PC-9 (cell line): ENCODE data around the gene KIAA1328.

ENCODE experiments used
- CTCF ChIP-seq: fragments of 200-600 bp; sonication (generic); conservative IDR thresholded peaks from 2 replicates; pipeline ENCODE4 v1.6.1; 2017; ENCODE audit warnings: mixed run types, antibody characterized with exemption, mild to moderate bottlenecking, moderate library complexity
- EZH2 ChIP-seq: fragments of 200-600 bp; sonication (generic); IDR thresholded peaks from 2 replicates; pipeline ENCODE4 v1.8.0; 2017; ENCODE audit warnings: antibody characterized with exemption, low read depth

DNA sequence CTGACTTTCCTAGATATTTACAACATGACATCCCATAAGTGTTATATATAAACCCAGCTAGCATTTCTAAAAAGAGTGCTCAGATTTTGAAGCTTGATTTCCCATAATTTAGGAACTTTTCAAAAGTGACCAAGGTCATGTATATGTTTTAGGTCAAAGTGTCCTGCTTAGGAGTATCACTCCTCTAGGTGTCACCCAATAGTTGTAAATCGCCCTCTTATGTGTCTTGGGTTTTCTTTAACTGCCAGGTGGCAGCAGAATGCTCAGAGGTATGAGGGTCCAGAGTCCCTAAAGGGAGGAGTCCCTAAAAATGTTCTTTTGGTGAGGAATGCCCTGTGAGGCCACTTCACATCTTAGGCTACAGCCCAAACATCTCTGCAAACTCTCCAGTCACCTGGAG is 378.4 kb downstream of the KIAA1328 start:
- no peak for TF ChIP-seq CTCF
- no peak for TF ChIP-seq EZH2
